GM10266 (cell line): ENCODE measurements around the gene ALOX12.

Experiments used
- DNase-seq: peaks from one replicate; pipeline ENCODE4 v3.0.0; 2012; ENCODE audit errors: extremely low spot score
- TF ChIP-seq, protein P1 (sequence below): IDR thresholded peaks from 2 replicates; pipeline ENCODE4 v1.5.1; 2012; ENCODE audit warnings: mild to moderate bottlenecking, low read depth; ENCODE audit not compliant: control insufficient read depth, insufficient read depth; ENCODE audit errors: missing control alignments

Gene ALOX12

DNA sequence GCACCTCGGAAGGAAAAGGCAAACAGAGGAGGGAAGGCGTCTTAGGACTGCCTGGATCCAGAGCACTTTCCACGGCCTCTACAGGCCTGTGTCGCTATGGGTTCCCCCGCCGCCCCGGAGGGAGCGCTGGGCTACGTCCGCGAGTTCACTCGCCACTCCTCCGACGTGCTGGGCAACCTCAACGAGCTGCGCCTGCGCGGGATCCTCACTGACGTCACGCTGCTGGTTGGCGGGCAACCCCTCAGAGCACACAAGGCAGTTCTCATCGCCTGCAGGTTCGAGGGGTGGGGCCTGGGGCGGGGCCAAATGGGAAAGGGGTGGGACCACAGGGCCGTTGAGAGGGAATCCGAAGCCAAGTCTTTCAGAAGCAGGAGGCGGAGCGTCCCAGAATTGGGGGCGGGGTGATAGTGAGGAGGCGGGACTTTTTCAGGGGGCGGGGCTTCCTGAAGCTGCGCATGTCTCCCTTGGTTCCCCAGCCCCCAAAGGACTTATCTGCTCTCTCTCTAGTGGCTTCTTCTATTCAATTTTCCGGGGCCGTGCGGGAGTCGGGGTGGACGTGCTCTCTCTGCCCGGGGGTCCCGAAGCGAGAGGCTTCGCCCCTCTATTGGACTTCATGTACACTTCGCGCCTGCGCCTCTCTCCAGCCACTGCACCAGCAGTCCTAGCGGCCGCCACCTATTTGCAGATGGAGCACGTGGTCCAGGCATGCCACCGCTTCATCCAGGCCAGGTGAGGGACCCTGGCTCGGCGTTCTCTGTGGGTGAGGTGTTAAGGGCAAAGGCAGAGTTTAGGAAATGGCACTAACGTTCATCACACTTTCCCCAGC, 27.9 kb downstream of the ALOX12 start:
- peak; percentile 94 for DNase-seq

DNA sequence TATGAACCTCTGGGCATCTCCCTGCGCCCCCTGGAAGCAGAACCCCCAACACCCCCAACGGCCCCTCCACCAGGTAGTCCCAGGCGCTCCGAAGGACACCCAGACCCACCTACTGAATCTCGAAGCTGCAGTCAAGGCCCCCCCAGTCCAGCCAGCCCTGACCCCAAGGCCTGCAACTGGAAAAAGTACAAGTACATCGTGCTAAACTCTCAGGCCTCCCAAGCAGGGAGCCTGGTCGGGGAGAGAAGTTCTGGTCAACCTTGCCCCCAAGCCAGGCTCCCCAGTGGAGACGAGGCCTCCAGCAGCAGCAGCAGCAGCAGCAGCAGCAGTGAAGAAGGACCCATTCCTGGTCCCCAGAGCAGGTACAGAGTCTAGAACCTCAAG, 28.5 kb downstream of the ALOX12 start:
- no peak for DNase-seq
- TF ChIP-seq, protein P1, sequence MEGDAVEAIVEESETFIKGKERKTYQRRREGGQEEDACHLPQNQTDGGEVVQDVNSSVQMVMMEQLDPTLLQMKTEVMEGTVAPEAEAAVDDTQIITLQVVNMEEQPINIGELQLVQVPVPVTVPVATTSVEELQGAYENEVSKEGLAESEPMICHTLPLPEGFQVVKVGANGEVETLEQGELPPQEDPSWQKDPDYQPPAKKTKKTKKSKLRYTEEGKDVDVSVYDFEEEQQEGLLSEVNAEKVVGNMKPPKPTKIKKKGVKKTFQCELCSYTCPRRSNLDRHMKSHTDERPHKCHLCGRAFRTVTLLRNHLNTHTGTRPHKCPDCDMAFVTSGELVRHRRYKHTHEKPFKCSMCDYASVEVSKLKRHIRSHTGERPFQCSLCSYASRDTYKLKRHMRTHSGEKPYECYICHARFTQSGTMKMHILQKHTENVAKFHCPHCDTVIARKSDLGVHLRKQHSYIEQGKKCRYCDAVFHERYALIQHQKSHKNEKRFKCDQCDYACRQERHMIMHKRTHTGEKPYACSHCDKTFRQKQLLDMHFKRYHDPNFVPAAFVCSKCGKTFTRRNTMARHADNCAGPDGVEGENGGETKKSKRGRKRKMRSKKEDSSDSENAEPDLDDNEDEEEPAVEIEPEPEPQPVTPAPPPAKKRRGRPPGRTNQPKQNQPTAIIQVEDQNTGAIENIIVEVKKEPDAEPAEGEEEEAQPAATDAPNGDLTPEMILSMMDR = no peak

More for the DNA sequence above, 27.9 kb downstream of the ALOX12 start:
- TF ChIP-seq, protein P1 = no peak

DNA sequence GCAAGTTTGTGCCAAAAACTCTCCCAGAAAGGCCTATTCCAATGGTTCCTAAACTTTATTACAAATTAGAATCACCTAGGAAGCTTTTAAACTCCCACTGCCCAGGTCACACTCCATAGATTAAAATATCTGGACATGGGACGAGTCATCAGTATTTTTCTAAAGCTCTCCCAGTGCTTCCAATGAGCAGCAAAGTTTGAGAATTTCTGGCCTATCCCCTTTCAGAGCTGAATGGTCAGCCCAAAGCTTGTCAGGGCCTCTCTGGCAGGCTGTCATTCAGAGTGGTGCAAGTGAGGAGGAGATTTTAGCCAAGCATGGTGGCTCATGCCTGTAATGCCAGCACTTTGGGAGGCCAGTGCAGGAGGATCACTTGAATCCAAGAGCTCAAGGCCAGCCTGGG, 29.4 kb downstream of the ALOX12 start:
- DNase-seq = no peak
- TF ChIP-seq, protein P1 = no peak

DNA sequence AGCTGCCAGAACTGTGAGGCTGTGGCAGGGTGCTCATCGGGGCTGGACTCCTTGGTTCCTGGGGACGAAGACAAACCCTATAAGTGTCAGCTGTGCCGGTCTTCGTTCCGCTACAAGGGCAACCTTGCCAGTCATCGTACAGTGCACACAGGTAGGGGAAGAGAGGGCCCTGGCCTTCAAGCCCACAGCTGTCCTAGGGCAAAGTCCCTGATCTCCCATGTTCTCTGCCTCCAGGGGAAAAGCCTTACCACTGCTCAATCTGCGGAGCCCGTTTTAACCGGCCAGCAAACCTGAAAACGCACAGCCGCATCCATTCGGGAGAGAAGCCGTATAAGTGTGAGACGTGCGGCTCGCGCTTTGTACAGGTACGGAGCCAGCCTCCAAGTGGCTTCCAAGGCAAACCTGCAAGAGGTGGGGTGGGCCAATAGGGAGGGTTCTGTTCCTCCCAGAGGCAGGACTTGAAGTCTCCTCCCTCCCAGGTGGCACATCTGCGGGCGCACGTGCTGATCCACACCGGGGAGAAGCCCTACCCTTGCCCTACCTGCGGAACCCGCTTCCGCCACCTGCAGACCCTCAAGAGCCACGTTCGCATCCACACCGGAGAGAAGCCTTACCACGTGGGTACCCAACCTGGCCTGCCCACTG, 30.7 kb downstream of the ALOX12 start:
- DNase-seq = no peak
- TF ChIP-seq, protein P1 = no peak

DNA sequence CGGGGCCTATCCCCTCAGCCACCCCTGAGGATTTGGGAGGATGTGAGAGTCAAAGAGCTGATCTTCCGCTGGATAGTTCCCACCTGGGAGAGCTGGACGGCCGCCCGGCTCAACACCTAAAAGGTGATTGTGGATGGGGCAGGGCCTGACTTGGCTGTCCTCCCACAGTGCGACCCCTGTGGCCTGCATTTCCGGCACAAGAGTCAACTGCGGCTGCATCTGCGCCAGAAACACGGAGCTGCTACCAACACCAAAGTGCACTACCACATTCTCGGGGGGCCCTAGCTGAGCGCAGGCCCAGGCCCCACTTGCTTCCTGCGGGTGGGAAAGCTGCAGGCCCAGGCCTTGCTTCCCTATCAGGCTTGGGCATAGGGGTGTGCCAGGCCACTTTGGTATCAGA, 31.5 kb downstream of the ALOX12 start:
- TF ChIP-seq, protein P1 = no peak
- no peak for DNase-seq

DNA sequence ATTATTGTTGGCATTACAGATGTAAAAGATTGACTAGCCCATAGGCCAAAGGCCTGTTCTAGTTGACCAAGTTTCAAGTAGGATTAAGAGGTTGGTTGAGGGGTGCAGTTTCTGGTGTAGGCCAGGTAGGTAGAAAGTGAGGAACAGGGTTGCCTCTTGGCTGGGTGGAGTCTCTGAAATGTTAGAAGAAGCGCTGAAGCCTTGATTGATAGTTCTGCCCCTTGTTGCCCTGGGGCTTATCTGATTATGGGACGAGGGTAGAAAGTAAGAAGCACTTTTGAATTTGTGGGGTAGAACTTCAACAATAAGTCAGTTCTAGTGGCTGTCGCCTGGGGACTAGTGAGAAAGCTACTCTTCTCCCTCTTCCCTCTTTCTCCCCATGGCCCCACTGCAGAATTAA, 33.2 kb downstream of the ALOX12 start:
- TF ChIP-seq, protein P1 = no peak
- DNase-seq = no peak

DNA sequence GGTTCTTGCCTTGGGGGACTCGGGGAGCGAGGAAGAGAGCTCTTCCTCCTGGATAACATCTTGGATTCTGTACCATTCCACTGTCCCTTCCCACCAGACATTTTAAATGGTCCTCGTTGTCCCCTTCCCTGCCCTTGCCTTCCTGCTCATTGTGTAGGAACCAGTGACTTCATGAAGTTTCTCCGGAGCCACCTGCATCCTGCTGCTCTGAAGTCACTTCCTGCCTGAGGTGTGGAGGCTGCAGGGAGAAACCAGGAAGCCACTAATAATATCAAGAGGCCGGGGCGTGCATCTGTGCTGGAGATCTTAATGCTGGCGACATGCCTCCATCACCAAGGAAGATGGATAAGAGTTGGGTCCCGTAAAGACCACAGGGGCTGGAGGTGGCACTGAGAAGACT, 33.8 kb downstream of the ALOX12 start:
- DNase-seq = peak; percentile 45
- TF ChIP-seq, protein P1 = no peak
